Measurements from ENCODE around the gene TBX18.

DNA sequence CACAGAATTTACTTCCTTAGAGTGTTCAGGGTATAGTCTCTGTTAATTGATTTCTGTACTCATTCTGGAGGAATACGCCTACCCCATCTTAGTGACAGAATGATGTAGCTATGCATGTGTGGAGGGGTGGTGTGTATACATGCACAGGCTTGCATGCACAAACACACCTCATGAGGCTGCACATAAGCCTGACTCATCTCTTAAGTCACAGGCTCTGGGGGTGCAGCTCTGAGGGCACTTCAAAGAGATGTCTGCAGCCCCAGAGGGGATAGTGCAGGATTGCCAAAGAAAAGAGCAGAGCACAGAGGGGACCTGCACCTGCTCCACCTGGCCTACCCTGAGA lies 24.6 kb downstream of the TBX18 start:
- no peak for TF ChIP-seq BHLHE40 (IDR thresholded peaks at IDR 0.05; ENCODE audit: low read depth, low read length)
- TF ChIP-seq, protein P1, sequence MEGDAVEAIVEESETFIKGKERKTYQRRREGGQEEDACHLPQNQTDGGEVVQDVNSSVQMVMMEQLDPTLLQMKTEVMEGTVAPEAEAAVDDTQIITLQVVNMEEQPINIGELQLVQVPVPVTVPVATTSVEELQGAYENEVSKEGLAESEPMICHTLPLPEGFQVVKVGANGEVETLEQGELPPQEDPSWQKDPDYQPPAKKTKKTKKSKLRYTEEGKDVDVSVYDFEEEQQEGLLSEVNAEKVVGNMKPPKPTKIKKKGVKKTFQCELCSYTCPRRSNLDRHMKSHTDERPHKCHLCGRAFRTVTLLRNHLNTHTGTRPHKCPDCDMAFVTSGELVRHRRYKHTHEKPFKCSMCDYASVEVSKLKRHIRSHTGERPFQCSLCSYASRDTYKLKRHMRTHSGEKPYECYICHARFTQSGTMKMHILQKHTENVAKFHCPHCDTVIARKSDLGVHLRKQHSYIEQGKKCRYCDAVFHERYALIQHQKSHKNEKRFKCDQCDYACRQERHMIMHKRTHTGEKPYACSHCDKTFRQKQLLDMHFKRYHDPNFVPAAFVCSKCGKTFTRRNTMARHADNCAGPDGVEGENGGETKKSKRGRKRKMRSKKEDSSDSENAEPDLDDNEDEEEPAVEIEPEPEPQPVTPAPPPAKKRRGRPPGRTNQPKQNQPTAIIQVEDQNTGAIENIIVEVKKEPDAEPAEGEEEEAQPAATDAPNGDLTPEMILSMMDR (conservative IDR thresholded peaks at IDR 0.05; ENCODE audit: low read depth, low read length), result no peak
